Germinal center (tissue), 1 donor: ENCODE results near the gene GABBR2.

ENCODE experiments used
- DNase-seq: peaks from one replicate; pipeline ENCODE4 v3.0.0; 2012; ENCODE audit warnings: mixed read lengths, low spot score

Gene GABBR2

DNA sequence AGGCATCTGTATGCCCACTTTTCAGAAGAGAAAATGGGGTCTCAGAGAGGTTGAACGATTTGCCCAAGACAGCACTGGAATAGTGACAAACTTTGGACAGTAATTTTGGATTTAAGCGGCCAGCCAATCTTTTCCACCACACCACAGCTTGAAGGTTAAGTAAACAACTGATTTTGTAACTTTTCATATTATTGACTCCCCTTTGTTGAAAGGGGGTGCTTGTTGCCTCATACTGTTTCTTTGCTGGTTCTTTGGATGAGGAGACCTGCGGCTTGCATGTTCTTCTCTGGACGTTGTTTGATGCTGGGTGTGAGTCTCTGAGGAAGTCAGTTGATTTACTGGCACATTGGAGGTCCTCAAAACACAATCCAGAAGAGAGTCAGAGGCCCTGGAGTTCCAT, 11.7 kb upstream of the GABBR2 start:
- no peak for DNase-seq

DNA sequence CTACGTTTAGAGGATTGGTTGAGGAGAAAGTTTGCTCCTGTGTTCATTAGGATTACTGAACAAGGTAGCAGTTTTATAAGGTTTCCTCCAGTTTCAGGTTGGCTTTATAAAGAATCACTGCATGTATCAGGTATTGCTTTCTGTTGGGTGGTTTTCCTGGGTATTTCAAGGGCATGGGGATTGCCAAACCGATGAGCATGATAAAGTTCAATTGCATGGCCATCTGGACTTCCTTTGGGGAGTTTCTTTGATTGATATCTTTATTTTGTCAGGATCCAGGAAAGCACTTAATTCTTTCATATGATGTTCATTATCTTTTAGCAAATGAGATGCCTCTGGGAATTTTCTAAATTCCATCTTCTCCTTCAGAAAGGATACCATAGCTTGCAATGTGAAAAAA, 10.3 kb upstream of the GABBR2 start:
- DNase-seq, result no peak

DNA sequence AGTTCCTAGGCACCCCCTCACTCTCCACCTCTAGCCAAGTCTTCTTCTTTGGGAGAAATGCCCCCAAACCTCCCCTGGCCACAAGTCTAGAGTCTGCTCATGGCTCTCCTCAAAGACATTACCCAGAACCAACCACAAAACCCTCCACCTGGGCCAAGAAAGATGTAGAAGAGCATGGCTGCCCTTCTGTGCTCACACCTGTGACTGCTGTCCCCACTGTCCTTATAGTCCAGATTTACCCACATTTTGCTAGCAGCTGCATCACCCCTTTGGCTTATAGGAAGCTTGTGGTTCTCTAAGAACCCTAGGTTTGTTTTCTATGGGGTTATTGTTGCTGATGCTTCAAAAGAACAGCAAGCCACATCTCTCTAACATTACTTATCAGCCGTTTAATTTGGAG, 6.1 kb upstream of the GABBR2 start:
- DNase-seq, result no peak

DNA sequence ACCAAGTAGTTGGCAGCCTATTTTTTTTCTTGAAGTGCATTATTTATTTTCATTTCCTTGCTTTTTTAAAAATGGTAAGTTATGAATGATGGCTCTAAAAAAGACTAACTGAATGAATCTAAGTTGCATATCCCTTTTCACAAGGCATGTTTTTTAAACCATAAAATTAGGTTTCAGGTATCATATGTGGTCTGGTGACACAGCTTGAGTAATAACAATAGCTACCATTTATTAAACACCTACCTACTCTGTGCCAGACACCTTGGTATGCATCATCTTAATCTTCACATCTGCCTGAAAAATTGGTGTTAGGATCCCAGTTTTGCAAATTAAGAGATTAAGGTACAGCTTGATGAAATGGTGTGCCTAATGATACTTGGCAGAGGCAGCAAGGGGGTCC, 4.3 kb upstream of the GABBR2 start:
- DNase-seq, result no peak

DNA sequence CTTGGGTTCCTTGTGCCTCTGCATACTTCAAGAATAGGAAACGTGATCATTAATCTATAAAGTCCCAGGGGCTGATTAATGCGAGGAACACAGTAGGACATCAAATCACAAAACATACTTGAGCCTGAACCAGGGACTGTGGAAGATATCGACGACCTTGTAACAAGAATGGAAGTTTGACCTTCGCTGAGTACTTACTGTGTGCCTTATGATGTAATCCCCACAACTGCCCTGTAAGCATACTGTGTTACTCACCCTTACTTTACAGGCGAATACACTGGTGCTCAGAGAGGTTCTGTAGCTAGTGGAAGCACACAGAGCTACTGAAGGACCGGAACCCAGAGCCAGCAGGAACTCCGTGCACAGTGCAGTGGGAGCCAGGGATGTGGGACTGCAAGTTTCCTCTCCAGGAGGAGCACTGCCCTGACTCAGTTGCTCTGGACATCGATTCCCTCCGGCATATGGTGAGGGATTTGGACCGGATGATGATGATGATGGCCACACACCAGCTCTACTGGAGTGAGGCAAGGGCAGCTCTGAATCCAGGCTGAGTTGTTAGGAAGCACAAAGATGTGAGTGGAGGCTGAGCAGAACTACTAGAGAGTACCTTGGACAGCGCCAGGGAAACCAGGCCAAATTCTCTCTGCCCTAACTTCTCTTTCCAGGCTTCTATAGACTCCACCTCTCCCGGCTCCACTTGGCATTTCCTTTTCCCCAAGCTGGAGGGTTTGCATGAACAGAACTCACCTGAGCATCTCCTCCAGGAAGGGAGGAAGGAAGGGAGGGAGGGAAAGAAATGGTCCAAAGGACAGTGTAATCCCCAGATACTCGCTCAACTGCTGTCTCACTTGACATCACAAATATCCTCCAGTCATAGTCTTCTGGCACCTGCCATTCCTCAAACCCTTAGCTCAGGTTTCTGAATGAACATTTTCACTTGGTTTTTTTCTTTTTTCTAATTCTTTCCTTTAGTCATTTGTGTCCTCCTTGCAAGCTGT, 1.5 kb upstream of the GABBR2 start:
- DNase-seq, result no peak

DNA sequence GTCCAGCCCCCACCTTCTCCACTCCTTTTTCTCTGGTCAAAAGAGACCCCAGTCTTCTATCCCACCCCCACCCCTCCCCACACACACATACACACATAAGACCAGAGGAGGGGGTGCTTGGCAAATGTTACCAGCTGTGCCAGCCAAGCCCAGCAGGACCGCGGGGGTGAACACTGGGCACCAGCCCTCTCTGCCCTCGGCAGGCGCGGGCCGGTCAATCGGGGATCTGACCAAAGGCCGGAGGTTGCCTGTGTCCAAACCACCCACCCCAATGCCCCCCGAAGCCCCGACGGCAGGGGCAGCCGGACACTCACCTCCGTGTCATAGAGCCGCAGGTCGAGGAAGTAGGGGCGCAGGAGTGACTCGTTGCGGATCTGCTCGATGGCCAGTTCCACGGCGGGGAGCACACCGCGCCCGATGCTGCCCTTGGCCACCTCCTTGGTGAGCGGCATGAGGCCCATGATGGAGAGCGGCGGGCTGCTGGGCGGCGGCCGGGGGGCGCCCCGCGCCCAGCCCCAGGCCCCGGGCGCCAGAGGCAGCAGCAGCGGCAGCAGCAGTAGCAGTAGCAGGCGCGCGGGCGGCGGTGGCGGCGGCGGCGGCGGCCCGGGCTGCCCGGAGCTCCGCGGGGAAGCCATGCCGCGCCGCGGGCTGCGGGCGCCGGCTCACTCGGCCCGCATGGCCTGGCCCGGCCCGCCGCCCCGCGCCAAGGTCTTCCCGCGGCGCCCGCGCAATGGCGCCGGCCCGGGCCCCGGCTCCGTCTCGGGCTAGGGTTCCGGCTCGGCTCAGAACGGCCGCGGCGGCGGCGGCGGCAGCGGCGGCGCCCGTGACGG, 417 bp downstream of the GABBR2 start:
- DNase-seq, result no peak

DNA sequence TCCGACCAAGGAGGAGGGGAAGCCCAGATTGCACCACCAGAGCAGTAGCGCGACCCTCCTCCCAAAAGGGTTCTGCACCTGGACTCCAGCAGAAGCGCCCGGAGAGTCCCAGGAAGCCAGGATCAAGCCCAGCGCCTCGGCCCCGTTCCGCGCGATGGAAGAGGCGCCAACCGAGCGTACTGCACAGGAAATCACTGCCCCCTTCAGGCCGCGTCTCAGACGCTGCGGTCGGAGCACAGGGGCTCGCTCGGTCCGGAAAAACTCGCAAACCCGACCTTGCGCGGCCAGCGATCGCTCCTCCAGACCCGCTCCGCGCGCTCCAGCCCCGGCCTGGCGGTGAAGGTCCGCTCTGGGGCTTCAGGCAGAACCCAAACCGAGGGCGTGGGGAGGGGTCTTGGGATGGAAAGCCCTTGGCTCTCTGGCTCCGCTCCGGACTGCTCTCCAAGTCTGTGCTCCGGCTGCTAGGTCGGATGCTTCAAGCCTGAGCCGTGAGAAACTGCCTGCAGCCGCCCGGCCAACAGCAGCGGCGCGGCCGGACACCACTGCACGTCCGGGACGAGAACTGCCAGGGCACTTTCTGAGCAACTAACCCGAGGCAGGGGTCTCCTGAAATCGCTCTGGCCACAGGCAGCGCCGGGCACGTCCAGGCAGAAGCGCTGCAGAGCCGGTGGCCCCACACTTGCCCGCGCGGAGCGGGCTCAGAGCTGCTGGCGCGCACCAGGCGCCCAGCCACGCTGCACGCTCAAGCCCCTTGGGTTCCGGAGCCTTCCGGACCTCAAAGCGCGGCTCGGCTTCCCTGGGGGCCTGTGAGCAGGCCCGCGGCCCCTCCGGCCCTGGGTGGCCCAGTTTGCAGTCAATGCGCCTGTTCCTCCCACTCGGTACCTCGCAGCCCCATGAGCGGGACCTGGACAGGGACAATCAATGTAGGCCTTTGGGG, 1.3 kb downstream of the GABBR2 start:
- DNase-seq, result peak; percentile 58

DNA sequence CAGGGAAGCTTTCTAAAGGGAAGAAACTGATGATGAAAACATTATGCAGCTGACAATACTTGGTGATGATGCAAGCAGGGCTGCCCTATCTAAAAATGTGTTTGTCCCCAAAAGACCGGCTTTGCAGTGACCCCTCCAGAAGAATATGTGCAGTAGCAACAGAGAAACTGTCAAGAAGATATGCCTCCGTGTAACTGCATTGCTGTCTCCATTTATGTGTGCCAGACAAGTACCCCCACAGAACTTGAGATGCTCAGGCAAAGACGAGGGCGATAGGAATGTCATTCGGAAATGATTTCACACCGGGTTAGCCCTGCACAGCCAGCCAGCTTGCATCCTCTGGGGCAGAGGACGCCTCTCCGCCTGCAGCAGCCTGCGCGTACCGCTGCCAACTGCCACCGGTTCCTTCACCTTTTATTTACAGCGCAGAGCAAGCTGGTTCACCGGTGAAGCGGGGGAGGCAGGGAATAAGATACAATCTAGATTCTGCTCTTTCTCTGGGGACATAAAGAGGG, 2.0 kb downstream of the GABBR2 start:
- no peak for DNase-seq

DNA sequence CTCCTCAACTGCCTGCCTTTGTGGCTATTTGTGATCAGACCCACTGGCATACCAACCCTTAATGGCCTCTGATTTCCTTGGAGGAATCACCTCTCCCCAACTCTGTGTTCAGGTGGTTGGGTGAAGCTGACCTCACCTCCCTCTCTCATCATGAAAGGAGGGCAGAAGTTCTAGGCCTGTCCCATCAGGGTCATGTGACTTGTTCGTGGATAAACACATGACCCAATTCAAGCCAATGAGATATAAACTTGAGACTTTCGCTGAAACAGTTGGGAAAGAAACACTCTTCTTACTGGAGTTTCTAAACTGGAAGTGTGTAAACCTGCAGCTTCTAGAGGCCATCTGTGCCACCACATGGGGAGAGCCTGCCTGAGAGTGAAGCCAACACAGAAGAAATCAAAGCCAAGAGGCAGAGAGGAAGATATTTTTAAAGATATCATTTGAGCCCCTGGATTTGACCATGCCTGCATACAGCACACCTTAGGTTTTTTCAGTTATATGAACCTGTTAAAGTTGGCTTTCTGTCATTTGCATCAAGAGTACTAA, 5.8 kb downstream of the GABBR2 start:
- DNase-seq, result no peak

DNA sequence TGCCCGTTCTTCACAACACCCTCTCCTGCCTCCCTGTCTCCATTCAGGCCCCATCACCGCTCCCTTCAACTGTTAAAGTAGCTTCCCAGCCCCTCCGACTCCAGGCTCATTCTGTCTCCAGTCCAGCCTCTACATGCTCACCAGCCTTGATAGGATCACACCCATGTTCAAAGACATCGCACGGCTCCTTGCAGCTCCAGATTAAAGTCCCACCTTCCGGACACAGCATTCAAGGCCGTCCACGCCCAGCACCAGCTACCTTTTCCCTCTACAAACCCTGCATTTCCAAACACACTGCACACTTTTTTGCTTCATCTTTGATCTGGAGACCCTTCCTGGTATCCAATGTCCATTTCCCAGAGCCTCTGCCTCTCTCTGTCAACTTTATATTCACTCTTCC, 6.4 kb downstream of the GABBR2 start:
- DNase-seq, result no peak

DNA sequence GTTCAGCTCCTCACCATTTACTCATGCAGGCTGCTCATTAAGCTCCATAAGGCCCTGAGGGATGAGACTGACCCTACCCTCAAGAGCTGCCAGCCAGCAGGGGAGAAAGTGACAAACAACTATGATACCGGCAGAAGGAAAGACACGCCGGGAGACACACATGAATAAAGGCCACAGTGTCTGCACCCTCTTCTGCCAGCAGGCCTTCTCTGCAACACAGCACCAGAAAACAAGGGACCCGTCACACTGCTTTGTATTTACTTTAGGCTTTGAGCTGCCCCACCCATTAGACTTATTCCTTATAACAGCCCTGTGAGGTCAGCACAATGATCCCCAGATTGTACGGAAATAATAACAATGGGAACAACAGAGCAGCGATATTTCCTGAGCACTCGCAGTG, 7.2 kb downstream of the GABBR2 start:
- no peak for DNase-seq

DNA sequence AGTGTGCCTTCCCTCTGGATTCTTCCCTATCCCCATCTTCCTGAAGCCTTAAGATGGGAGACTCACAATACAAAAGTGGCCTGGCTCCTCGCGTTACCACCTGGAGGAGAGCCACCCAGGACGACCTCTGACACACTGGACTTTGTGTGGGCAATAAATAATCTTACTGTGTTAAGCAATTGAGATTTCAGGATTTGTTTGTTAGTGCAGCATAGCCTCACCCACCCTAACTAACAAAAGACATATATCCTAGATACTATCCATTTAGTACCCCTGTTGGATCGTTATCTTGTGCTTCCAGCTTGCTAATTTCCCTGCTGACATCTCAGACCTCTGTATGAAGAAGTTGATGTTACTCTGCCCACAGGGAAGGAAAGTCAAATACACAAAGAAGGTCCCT, 7.9 kb downstream of the GABBR2 start:
- DNase-seq, result no peak

DNA sequence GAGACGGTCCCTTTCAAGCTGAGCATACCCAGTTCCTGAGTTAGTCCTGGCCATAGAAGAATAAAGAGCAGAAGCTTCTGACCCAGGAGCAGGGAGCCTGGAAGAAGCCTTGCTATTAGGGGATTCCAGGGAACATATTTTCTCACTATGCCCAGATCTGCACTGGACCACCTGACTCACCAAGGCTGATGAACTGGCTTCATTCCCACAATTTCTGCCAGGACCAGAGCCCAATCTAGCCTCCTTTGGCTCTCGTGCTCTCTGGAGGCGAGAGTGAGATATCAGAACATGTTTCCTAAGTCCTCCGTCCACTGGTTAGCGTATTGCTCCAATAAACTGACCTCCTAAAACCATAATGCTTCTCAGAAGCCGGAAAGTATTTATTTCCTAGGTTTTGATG, 9.9 kb downstream of the GABBR2 start:
- no peak for DNase-seq

DNA sequence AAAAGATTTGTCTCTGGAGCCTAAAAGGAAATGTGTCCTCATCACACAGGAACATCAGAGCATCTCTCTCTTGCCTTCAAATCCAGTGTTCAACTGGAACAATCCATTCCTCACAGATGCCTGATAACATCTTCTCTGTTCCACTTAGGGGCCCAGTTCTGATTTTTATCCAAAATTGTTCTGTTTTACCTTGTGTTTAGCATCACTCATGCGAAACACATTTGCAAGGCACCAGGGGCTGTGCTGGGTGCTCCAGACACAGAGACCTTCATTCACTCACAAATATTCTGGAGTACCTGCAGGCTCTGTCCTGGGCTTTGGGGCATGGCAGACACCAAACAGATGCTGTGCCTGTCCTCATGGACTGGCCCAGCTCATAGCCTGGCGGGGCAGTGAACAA, 13.8 kb downstream of the GABBR2 start:
- DNase-seq, result no peak

DNA sequence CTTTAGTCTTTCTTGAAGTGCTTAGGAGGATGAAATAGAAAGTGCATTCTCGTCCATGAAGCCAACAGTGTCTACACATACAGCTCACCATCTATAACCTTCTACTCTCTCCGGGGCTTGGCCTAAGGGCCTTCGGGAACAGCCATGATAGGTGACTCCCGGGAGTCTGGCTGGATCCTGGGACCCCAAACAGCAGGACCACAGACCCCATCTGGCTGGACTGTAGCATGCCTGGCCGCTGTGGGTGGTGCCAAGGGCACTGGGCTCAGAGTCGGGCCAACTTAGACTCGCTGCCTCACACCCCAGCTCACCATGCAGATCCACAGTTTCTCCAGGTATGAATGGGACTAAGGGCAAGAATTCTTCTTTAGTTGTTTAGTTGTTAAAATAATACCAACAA, 16.3 kb downstream of the GABBR2 start:
- no peak for DNase-seq

DNA sequence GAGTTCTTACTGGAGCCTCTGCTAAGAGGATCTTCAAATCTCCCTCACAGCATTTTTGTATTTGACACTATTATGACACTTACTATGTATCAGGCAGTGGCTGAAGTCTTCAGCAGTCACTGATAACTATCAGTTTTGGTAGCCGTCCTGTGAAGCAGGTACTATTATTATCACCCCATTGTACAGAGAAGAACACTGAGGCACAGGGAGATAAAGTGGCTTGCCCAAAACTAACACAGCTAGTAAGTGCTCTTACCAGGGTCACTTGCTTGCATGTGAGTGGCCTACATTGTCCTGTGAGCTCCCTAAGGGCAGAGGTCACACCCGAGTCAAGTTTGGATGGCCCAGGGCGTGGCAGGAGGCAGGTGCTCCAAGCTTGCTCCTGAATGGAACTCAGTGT, 16.8 kb downstream of the GABBR2 start:
- no peak for DNase-seq

DNA sequence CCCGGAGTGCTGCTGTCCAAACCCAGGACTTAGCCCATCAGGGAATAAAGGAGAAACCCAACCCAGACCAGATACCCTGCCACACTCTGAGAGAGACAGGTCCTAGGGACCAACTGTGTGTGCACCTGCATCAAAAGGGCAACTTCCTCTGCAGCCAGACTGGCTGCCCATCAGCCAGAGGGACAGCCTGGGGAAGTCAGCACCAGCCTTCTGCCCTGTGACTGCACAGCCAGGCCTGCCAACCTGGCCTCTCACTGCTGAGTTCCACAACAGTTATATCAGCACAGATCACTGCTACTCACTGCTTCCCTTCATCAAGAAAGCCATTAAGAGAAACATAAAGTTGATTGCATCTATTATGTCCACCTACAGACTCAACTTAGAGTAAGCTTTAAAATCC, 18.0 kb downstream of the GABBR2 start:
- DNase-seq, result no peak

DNA sequence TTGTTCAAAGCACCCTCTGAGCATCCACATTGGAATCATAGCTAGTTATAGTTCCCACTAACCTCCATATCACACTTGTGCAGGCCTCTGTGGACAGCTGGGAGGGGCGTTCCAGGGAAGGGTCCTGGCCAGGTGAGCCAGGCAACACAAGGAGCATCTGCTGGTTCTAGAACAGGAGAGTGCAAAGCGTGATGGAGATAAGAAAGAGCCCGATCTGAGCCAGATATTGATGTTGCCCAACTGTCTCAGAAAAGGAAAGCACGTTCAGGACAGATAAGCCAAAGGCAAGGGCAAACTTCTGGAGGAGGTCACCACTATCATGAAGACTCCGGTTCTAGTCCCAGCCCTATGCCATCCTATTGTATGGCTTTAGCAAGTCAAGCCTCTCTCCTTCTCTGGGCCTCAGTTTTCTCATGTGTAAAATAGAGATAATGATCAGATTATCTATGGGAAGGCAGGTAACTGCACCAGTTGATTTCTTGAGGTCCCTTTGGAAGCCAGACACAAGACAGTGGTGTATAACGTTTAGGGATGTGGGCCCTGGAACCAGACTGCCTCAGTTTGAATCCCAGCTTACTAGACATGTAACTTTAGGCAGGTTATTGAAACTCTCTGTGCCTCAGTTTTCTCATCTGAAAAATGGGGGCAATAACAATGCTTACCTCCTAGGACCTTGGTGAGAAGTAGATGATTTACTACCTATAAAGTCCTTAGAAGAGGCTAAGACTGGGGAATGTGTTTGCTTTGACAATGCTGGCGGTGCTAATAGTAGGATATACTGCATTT, 19.8 kb downstream of the GABBR2 start:
- DNase-seq, result no peak

DNA sequence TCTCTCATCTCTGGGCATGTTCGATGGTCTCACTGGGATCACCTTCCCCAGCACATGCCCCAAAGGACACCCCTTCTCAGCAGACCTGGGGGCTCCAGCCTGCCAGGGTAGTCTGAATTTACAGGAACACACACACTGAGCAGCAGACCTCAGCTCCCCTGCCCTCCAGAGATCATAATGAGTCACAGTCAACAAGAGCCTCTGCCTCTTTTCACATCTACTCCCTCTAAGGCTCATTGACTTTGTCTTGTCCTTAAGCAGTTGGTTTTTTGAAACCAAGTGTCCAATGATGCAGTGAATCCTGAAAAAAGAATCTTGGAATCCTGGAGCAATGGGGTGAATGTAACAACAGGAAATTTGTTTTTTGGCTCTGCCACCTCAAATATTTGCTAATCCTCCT, 20.8 kb downstream of the GABBR2 start:
- DNase-seq, result no peak

DNA sequence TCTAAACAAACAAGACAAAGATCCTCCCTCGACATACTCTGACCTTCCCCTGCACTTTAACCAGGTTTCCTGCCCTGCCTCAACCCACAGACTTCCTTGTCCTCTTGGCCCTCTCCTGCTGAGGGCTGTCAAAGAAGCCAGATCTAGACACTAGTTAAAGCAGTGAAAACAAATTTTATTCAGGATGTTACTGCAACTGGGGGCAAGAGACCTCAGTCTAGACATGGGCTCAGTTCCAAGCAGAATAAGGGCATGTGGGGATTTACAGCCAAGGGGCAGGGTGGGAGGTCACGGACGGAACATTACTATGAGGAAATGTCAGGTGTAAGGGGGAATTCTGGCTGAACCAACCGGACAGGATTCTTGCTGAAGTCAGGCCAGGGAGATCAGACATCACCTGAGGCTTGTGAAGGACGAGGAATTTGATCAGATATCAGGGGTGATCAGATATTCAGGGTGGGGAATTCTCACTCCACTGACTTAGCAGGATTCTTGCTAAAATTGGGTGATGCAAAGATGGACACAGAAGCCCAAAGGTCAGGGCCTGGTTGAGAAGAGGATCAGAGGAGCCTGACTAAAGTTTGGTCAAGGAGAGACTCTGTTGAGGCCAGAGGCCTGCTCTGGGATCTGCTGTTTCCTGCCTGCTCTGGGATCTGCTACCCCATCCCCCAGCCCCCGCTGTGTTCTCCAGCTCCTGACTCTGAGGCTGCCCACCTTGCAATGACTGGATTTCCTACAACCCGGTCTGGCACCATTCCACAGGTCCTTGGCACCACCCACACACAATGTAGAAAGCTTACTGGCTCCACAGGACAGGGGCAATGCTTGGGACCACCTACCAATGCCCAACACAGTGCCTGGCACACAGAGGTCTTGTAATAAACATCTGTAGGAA, 21.5 kb downstream of the GABBR2 start:
- DNase-seq, result no peak
